Fibroblast of lung (primary cell): ENCODE results near the gene OTUD3.

Source experiments
- EZH2 ChIP-seq: IDR thresholded peaks from 2 replicates; pipeline ENCODE4 v1.5.1; 2012; ENCODE audit warnings: low read length, control low read depth, mild to moderate bottlenecking; ENCODE audit errors: missing control alignments
- TF ChIP-seq, protein P1 (sequence below), 2 donors: IDR thresholded peaks in 1 of 2; conservative IDR thresholded peaks in 1 of 2; 1 replicate in 1 of 2; 2 replicates in 1 of 2; pipeline ENCODE4 v1.5.1; 2011 to 2012; ENCODE audit warnings: low read length in 2 of 2, control low read depth in 1 of 2, inconsistent platforms in 1 of 2, low read depth in 1 of 2, mild to moderate bottlenecking in 1 of 2

DNA sequence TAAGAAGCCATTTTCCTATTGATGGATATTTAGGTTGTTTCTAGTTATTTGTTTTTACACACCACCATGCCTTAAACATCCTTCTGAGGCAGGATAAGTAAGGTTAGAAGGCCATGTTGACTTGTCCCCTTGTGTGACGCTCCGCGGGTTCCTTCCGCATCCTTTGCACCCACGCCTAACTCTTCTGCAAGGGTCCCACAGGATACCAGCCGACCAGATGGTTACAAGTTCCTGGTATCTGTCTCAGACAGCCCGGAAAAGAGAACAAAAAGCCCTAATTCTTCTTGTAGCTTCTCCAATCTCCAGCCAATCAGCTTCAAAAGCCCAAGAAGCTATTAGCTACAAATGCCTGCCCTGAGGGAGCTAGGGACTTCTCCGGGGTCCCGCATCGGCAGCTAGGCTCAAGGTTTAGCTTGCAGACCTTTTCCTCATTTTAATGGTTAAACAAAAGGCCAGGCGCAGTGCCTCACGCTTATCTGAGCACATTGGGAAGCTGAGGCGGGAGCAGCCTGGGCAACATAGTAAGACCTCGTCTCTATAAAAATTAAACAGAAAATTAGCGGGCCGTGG lies 4.9 kb upstream of the OTUD3 start:
- TF ChIP-seq, protein P1, sequence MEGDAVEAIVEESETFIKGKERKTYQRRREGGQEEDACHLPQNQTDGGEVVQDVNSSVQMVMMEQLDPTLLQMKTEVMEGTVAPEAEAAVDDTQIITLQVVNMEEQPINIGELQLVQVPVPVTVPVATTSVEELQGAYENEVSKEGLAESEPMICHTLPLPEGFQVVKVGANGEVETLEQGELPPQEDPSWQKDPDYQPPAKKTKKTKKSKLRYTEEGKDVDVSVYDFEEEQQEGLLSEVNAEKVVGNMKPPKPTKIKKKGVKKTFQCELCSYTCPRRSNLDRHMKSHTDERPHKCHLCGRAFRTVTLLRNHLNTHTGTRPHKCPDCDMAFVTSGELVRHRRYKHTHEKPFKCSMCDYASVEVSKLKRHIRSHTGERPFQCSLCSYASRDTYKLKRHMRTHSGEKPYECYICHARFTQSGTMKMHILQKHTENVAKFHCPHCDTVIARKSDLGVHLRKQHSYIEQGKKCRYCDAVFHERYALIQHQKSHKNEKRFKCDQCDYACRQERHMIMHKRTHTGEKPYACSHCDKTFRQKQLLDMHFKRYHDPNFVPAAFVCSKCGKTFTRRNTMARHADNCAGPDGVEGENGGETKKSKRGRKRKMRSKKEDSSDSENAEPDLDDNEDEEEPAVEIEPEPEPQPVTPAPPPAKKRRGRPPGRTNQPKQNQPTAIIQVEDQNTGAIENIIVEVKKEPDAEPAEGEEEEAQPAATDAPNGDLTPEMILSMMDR (conservative IDR thresholded peaks at IDR 0.05 in 1 of 2, IDR thresholded peaks at IDR 0.05 in 1 of 2; ENCODE audit: low read depth in 1 of 2, low read length in 2 of 2) = no peak
- no peak for TF ChIP-seq EZH2
